HCT116 (cell line): ENCODE measurements around the gene AURKAIP1. TPM values are rescaled to one million over a fixed set of nuclear protein-coding genes. Genes with fewer than 3 reads are reported as not detected.
A peak's percentile ranks its signal among the peaks of the same experiment; 100 is the strongest.

ENCODE experiments used
- ATAC-seq: fragments of 200-7000 bp; cut with Tn5 transposase; 2 replicates; pipeline ENCODE4 v1.9.1; 2020; ENCODE audit warnings: mild to moderate bottlenecking, moderate library complexity
- BruUV-seq: library from RNA; stranded (reverse); fragments of 400-500 nt; replicated peaks from 2 replicates; lab custom pipeline; 2021; lab: Mats Ljungman, UMichigan
- CTCF ChIA-PET: fragments of 300-600 bp; sonication (Branson Sonifier 250); formaldehyde crosslinking; loops from one replicate; lab custom pipeline; 2021; ENCODE audit warnings: antibody characterized with exemption; lab: Charles Lee
- POLR2A ChIA-PET: fragments of 300-600, 350-600 bp; sonication (Branson Sonifier 250); formaldehyde crosslinking; loops from one replicate; lab custom pipeline; 2021; ENCODE audit warnings: antibody characterized with exemption; lab: Charles Lee
- RAD21 ChIA-PET, 2 experiments: fragments of 300-600 bp; sonication (Branson Sonifier 250); formaldehyde crosslinking; loops; one replicate each; lab custom pipeline; 2023; ENCODE audit warnings: low total read pairs in 2 of 2; ENCODE audit not compliant: uncharacterized antibody in 2 of 2, unreplicated experiment in 2 of 2, low non-redundant PET in 1 of 2; lab: Charles Lee
- DNase-seq: peaks from one replicate; pipeline ENCODE4 v3.0.0-alpha.2; 2010; ENCODE audit warnings: low read depth, low spot score
- H2AFZ ChIP-seq: fragments of 200-600 bp; shearing (Covaris generic), sonication (generic); 2 replicates; pipeline ENCODE4 v1.6.1; 2017; ENCODE audit warnings: low read depth, mixed run types, mixed read lengths, antibody characterized with exemption, low read length; ENCODE audit not compliant: poor library complexity, severe bottlenecking
- H3K27ac ChIP-seq: 2 replicates; pipeline ENCODE4 v1.5.1; 2012; ENCODE audit warnings: low read depth, low read length
- H3K27me3 ChIP-seq: fragments of 200-600 bp; sonication (generic); 2 replicates; pipeline ENCODE4 v1.6.1; 2016; ENCODE audit warnings: mixed run types, low read length, mixed read lengths; ENCODE audit not compliant: insufficient read depth
- H3K36me3 ChIP-seq, 2 experiments: fragments of 200-500 bp in 1 of 2; fragments of 200-600 bp in 1 of 2; sonication (Bioruptor generic) in 1 of 2; sonication (generic) in 1 of 2; 2 replicates each; pipeline versions ENCODE4 v1.5.1 to v1.6.1; 2014 to 2016; ENCODE audit warnings: low read length in 2 of 2, inconsistent platforms in 1 of 2, mixed read lengths in 1 of 2, mixed run types in 1 of 2; ENCODE audit not compliant: insufficient read depth in 2 of 2, control insufficient read depth in 1 of 2
- H3K4me1 ChIP-seq, 2 experiments: fragments of 200-600 bp in 1 of 2; sonication (generic) in 1 of 2; 2 replicates each; pipeline versions ENCODE4 v1.5.1 to v1.6.1; 2012 to 2017; ENCODE audit warnings: low read length in 2 of 2, inconsistent platforms in 1 of 2, mild to moderate bottlenecking in 1 of 2, mixed read lengths in 1 of 2, mixed run types in 1 of 2, moderate library complexity in 1 of 2; ENCODE audit not compliant: insufficient read depth in 2 of 2, control insufficient read depth in 1 of 2
- H3K4me2 ChIP-seq: fragments of 200-600 bp; sonication (generic); 2 replicates; pipeline ENCODE4 v1.6.1; 2017; ENCODE audit warnings: mixed run types, low read length, mixed read lengths
- H3K4me3 ChIP-seq, 2 experiments: fragments of 200-600 bp in 1 of 2; sonication (generic) in 1 of 2; replicated peaks in 1 of 2; 2 replicates each; pipeline ENCODE4 v1.5.1; 2011 to 2016; ENCODE audit warnings: low read length in 2 of 2, control low read depth in 1 of 2, low read depth in 1 of 2, mild to moderate bottlenecking in 1 of 2, mixed read lengths in 1 of 2, mixed run types in 1 of 2
- H3K79me2 ChIP-seq: fragments of 200-600 bp; sonication (generic); 2 replicates; pipeline ENCODE4 v1.6.1; 2017; ENCODE audit warnings: mild to moderate bottlenecking, mixed run types, low read length, moderate library complexity, mixed read lengths; ENCODE audit not compliant: insufficient read depth
- H3K9ac ChIP-seq: fragments of 200-600 bp; sonication (generic); 2 replicates; pipeline ENCODE4 v1.6.1; 2016; ENCODE audit warnings: low read length, mixed read lengths
- H3K9me2 ChIP-seq: fragments of 200-600 bp; sonication (generic), shearing (Covaris generic); 2 replicates; pipeline ENCODE4 v1.6.1; 2017; ENCODE audit warnings: mixed run types, mild to moderate bottlenecking, moderate library complexity; ENCODE audit not compliant: insufficient read depth
- H3K9me3 ChIP-seq, 2 experiments: fragments of 200-500 bp in 1 of 2; fragments of 200-600 bp in 1 of 2; sonication (Bioruptor generic) in 1 of 2; sonication (generic) in 1 of 2; 2 replicates each; pipeline ENCODE4 v1.6.1; 2014 to 2017; ENCODE audit warnings: low read length in 2 of 2, mixed read lengths in 2 of 2, inconsistent platforms in 1 of 2, low read depth in 1 of 2, mild to moderate bottlenecking in 1 of 2, mixed run types in 1 of 2, moderate library complexity in 1 of 2; ENCODE audit not compliant: control insufficient read depth in 1 of 2, insufficient read depth in 1 of 2
- H4K20me1 ChIP-seq: fragments of 200-600 bp; sonication (generic), shearing (Covaris generic); 2 replicates; pipeline ENCODE4 v1.6.1; 2017; ENCODE audit warnings: mixed run types, mild to moderate bottlenecking, moderate library complexity; ENCODE audit not compliant: insufficient read depth
- EZH2phosphoT487 ChIP-seq: fragments of 200-600 bp; IDR thresholded peaks from 2 replicates; pipeline ENCODE4 v1.6.1; 2018; ENCODE audit warnings: antibody characterized with exemption, borderline replicate concordance
- FOSL1 ChIP-seq: IDR thresholded peaks from 2 replicates; pipeline ENCODE4 v1.6.1; 2012; ENCODE audit warnings: low read depth
- MAX ChIP-seq: IDR thresholded peaks from 2 replicates; pipeline ENCODE4 v1.6.1; 2012
- REST ChIP-seq: IDR thresholded peaks from 2 replicates; pipeline ENCODE4 v1.6.1; 2012; ENCODE audit warnings: low read depth
- SIN3A ChIP-seq: IDR thresholded peaks from 2 replicates; pipeline ENCODE4 v1.6.1; 2012; ENCODE audit warnings: low read depth
- ZFX ChIP-seq: fragments of 450-650 bp; IDR thresholded peaks from 2 replicates; pipeline ENCODE4 v1.6.1; 2017
- intact Hi-C: fragments of 100-400 bp; cut with micrococcal nuclease; formaldehyde crosslinking; loops from 2 replicates; pipeline ENCODE4 v1.10.0; 2022
- total RNA-seq: library from RNA; stranded (reverse); gene quantifications from one replicate; pipeline ENCODE4 v1.2.1, GENCODE V29; 2021; ENCODE audit not compliant: unreplicated experiment

Gene AURKAIP1
- total RNA-seq, 1 experiment from 2014 or later = 200 TPM

- POLR2A ChIA-PET = no interaction called here
- DNase-seq = no peak
Measured at GRCh38 chr1:1397839-1398523, 23.0 kb upstream of the AURKAIP1 start.

More at GRCh38 chr1:1397839-1398523, 23.0 kb upstream of the AURKAIP1 start:
- no peak for ATAC-seq
- H3K27me3 ChIP-seq = no peaks in the 10 kb centered on the region
- no peaks in the 10 kb centered on the region for H3K9me2 ChIP-seq
- peak overlapping the region; percentile 76 to 99 for H3K4me3 ChIP-seq
- no peaks in the 10 kb centered on the region for H3K9me3 ChIP-seq
- peak overlapping the region; percentile 99 for H3K4me2 ChIP-seq
- H3K79me2 ChIP-seq = peaks cover 91% of the 10 kb centered on the region
- RAD21 ChIA-PET = no interaction called here
- CTCF ChIA-PET = no interaction called here
- no peak overlapping the region for H2AFZ ChIP-seq
- intact Hi-C loops = no loop called here
- TSS peak; percentile 62 for BruUV-seq
- peak overlapping the region; percentile 97 for H3K9ac ChIP-seq
- peaks cover 9% of the 10 kb centered on the region; the same call in 1 of the 2 replicates for H4K20me1 ChIP-seq
- H3K27ac ChIP-seq = peak overlapping the region; percentile 86
- no peak for TF ChIP-seq FOSL1
- no peak for TF ChIP-seq EZH2phosphoT487
- TF ChIP-seq ZFX = no peak
- TF ChIP-seq REST = no peak
- TF ChIP-seq MAX = no peak
- TF ChIP-seq SIN3A = no peak
- TF ChIP-seq, all 23 proteins: peak for 0
- peaks cover 8 to 41% of the 10 kb centered on the region in 2 experiments; a peak in 3 of 4 replicates for H3K4me1 ChIP-seq
- peaks cover 32 to 58% of the 10 kb centered on the region in 2 experiments; a peak in 3 of 4 replicates for H3K36me3 ChIP-seq
